Glomerular visceral epithelial cell (primary cell): ENCODE data around the gene OPTC.

Experiments used
- DNase-seq: peaks from one replicate; pipeline ENCODE4 v3.0.0-alpha.2; 2016; ENCODE audit errors: extremely low spot score

The OPTC gene

DNA sequence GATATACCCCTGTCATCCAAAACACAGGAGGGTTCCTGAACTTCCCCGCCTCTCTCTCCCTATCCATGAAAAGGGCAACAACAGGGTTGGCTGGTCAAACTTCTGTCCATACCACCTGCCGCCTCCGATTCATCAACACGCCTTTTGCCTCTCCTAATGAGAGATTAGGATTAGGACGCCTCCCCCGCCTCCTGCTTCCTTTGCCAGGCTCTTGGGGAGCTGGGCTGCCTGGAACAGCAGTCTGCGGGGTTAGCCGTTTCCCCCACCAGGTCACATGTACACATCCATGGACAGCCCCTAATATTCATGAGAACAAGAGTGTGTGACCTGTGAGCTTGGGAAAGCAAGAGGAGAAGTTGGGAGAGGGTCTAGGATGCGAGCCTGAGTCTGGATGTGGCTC is 2.3 kb upstream of the OPTC start:
- no peak for DNase-seq

DNA sequence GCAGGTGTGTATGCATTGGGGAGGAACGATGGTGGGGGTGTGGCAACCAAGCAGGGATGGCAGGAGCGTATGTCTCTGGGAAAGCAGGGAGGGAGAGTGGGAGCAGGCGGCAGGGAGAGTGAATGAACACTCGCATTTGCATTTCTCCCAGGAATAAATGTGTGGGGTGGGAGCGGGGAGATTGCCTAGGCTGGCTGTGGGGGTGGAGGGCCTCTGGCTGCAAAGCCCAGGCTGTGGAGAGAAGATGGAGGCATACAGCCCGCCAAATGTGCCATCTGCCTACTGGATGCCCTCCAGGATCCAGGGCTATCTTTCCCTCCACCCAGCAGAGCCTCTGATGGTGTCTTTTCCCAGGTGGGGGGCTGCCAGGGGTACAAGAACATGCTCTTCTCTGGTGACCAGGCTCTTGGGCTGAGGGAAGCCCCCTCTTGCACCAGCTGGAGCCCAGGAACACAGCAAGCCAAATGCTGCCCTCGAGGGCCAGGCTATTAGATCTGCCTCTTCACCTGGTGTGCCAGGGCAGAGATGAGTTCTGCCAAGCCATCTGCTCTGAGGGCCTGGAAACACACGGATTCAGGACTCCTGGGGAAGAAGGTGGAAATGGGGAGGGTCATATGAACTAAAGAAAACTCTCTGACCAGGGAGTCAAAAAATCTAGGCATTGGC is 1.7 kb upstream of the OPTC start:
- no peak for DNase-seq

DNA sequence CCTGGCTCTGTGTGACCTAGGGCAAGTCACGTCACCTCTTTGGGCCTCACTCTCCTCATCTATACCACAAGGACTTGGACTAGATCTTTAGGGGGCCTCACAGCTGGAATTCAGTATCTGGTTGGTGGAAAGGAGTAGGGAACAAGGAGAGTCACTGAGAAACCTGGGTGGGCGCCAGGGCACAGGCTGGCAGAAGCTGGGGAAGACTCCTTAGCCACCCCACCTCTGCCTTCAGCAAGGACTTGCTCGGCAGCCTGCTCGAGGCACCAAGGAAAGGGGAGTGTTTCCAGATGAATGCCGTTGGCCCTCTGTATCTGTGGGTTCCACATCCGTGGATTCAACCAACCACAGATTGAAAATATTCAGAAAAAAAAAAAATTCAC is 1.2 kb upstream of the OPTC start:
- DNase-seq: no peak

DNA sequence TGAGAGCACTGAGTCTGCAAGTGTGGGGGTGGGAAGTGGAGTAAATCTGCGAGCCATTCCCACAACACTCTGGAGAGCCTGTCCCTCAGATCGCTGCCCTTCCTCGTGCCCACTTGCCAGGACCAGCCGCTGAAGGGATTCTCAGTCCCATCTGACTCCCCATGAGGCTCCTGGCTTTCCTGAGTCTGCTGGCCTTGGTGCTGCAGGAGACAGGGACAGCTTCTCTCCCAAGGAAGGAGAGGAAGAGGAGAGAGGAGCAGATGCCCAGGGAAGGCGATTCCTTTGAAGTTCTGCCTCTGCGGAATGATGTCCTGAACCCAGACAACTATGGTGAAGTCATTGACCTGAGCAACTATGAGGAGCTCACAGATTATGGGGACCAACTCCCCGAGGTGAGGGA is 1.9 kb downstream of the OPTC start:
- DNase-seq: no peak

DNA sequence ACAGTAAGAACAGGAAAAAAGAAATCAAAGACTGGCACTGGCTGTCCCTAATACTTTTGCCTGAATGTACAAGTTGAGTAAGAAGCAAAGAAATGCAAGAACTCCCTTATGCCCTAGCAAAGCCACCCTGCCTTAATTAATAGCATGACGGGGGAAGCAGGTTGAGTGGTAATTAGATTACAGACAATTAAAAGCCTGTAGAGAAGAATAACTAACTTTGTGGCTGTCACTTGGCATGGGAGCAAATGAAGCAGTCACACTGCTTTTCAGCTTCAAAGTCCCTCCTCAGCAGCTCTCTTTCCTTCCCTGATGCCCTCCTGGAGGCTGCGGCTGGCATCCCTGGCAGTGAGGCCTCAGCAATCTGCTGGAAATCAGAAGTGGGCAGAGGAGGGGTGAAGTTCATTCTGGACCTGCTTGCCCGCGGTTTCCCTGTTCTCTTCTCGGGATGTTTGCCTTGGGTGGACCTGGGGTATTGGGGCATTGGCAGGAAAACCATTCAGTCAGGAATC is 3.4 kb downstream of the OPTC start:
- no peak for DNase-seq

DNA sequence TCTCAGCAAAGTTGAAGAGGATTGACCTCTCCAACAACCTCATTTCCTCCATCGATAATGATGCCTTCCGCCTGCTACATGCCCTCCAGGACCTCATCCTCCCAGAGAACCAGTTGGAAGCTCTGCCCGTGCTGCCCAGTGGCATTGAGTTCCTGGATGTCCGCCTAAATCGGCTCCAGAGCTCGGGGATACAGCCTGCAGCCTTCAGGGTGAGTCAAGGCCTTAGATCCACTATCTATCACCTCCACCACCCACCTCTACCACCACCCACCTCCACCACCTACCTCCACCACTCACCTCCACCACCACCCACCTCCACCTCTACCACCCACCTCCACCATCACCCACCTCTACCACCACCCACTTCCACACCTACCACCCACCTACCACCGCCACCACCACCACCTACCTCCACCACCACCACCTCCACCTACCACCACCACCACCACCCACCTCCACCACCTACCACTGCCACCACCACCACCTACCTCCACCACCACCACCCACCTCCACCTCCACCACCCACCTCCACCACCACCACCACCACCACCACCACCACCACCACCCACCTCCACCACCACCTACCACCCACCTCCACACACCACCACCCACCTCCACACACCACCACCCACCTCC is 5.8 kb downstream of the OPTC start:
- DNase-seq: no peak

DNA sequence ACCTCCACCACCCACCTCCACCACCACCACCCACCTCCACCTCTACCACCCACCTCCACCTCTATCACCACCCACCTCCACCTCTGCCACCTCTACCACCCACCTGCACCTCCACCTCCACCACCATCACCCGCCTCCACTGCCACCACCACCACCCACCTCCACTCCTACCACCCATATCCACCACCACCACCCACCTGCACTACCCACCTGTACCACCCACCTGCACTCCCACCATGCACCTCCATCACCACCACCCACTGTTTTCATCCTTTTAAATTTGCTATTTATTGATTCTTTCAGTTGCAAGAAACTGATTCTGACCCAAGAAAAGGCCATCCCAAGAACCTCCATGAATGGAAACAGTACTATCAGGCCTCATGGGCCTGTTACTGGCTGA is 6.3 kb downstream of the OPTC start:
- DNase-seq: no peak

DNA sequence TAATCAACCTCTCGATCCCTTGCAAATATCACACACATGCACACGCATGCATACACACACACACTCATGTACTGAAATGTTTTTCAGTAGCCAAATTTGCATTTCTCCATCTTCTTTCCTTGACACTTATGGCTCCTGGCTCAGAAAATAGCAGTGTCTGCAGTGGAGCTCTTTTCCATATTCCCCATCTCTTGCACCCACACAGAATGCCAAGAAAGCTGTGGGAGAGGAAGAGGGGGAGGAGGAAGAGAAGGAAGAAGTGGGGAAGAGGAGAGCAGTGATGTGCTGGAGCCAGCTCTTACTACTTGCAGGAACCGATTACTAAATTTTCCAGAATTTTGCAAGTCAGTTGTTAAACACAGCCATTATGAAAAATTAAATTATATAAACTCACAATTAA is 9.9 kb downstream of the OPTC start:
- no peak for DNase-seq

DNA sequence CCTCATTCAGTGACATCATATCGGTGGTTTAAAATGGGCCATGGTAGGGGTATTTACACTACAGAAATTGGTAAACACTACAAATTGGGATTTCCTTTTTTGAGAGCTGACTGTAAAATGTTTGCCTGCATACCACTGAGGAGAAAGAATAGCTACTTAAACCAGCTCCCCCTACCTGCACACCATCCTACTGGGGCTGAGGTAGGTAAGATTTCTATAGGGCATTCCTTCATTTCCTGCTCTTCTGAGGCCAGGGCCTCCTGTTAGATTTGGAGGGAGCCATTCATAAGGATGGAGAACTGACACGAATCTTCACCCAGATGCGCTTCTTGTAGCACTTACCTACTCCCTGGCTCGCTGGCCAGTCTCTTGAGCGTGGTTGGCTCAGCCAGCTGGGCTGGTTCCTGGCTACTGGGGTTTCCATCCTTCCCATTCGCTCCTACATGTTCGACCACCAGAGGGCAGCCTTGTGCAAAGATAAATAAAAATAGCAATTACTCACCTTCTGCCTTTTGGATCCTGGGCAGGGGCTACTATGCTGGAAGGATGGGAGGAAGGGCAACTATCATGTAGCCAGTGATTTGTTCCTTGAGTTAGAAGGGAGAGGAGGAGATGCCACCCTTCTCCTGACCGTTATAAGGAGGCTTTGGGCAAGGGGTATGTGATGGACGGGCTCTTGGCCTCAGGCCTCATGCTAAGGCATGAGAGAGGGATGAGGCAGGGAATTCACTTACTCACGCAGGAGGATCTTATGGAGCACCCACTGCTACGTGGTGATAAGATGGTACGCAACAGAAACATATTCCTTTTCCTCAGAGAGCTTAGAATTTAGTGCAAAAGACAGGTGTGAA is 10.7 kb downstream of the OPTC start:
- peak; percentile 86 for DNase-seq

DNA sequence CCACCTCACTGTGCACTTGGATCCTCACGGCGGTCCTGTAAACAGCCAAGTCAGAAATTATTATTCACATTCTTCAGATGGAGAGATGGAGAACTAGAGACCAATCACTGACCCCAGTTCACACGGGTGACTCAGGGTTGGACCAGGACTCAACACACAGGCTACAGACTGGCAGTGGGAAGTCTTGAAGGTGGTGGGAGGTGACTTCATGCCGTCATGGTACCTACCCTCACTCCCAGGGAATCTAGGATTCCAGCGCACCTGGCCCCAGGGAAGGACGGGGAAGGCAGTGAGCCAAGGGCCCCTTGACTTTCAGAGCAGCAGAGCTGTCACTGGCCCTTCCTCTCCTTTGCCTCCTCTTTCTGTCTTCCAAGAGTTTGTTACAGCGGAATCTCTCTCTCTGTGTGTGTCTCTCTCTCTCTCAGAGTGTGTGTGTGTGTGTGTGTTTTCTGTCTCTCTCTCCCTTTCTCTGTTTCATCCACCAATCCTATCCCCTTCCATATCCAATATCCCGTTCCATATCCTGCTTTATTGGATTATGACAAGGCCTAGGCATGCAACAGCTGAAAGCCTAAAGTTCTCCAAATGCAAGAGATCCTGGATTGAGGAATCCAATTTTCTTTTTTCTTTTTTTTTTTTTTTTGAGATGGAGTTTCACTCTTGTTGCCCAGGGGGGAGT is 11.7 kb downstream of the OPTC start:
- DNase-seq: no peak

DNA sequence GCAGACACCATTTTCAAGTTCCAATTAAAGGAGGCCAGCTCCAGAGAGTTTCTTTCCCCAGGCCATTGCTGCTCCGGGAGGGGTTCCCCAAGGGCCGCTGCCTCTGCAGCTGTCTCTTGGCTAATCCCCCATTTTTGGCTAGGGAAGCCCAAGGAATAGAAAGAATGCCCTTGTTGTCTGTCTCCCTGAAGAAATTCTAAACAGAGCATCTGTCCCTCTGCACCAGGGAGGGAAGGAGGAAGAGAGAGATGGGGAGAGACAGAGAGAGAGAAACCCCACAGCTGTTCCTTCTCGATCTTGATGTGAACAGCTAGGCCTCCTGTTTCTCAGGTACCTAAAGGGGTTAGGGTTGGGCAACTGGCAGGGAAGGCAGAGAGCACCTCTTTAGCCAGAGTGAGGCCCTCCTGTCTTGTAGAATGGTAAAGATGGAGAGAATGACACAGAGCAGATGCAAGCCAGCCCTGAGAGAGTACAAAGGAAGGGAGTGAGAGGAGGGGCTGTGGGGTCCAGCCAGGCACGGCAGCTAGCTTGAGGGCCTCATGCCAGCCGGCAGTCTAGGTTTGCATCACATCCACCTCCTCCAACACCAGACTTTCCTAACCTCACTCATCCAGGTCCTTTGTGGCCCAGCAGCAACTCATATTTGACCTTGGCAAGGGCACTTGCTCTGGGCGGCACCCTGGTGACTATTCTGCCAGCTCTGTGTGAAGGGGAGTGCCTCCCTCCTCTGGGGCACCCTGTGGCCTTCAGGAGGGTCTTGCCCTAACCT is 13.1 kb downstream of the OPTC start:
- peak; percentile 28 for DNase-seq

DNA sequence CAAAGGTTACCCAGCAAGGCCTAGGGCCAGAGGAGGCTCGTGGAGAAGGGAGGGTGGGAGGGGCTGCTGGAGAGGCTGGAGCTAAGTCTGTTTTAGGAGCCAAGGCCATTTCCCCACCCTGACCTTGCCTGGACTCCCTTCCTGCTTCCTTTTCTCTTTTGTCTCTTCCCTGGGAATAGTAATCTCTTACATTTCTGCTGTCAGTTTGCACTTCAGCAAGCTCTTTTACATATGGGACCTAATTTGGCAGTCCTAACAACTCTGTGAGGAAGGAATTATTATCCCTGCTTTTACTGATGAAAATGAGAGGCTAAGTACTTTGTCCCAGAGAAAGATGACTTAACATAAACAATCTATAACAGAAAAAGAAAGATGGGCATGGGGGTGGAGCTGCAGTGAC is 13.8 kb downstream of the OPTC start:
- no peak for DNase-seq

DNA sequence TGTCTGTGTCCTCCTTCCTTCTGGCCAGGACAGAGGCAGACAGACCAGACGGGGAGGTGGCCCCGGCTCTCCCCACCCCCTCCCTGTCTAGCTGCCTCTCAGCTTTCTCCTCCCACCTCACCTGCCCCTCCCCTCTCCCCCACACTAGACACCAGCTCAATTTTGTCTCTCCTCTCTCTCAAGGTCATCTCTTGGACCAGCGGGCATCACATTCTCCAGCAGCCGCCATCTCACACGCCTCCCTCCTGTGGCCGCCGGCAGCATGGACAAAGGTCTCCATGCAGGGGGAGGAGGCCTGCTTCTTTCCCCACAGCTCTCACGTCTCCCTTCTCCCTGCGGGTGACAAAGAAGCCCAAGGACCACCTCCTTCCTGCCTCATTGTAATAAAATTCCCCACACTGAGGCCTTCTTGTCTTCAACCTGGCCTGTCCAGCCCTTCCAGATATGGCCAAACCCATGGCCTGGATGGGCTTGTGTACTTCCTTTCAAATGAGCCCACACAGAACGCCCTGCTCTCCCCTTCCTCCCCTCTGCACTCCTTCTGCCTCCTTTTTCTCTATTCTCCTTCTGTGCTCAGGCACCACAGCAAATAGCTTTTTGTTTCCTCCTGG is 14.6 kb downstream of the OPTC start:
- DNase-seq: no peak

DNA sequence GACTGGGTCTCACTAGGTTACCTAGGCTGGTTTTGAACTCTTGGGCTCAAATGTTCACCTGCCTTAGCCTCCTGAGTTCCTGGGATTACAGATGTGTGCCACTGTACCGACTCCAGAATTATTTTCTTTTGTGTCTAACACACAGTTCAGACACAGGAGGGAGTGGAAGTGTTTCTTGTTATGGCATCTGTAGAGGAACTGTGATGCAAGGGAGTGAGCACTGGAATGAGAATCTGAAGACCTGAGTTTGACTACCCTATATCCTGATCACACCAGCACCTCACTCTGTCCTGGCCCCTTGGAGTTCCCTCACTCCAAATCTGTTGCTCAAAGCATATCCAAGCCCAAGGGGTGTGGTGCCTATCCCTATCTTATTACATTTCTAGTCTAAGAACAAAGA is 15.2 kb downstream of the OPTC start:
- DNase-seq: no peak

DNA sequence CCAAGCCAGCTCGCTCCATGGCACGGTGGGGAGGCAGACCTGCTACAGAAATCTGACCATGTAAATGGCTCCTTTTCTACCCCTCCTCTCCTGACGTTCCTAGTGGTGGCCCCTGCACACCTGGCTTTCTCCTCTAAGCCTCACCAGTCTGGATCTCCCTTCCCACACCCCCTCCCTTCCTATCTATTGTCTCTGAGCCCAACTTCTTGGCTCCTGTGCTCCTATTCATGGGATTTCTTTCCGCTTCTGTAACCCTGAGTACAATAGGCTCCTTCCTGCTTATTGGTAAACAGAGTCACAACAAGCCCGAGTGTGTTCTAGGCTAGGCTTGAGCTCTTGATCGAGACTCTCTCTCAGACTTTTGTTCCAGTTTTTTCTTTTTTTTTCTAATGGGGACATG is 17.6 kb downstream of the OPTC start:
- DNase-seq: no peak

DNA sequence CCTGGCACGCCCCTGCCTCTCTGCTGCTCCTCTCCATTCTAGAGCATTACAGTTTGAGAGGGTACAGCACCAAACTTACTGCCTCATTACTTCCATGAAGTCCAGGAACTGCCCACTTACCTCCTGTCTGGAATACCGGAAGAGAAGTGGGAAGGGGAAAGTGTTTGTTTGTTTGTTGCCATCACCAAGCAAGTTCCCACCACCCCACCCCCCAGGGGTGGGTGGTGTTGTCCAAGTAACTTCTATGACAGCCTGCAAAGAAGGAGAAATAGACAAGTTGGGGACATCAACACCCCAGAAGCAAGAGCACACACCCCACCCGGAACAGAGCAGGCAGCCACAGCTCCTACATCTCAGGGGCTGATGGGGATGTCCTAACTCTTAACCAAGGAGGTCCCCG is 18.0 kb downstream of the OPTC start:
- no peak for DNase-seq

DNA sequence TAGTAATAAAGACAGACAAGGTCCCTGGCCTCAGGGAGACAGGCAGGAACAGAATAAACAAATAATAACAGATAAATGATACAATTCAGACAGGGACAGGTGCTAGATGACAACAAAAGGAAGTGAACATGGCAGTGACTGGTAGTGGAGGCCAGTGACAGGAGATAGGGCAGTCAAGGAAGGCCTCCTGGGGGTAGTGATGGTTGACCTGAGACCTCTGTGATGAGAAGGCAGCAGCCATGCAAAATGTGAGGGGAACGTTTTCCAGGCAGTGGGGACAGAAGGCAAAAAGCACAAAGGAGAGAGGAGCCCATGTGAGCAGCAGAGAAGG is 18.5 kb downstream of the OPTC start:
- DNase-seq: no peak

DNA sequence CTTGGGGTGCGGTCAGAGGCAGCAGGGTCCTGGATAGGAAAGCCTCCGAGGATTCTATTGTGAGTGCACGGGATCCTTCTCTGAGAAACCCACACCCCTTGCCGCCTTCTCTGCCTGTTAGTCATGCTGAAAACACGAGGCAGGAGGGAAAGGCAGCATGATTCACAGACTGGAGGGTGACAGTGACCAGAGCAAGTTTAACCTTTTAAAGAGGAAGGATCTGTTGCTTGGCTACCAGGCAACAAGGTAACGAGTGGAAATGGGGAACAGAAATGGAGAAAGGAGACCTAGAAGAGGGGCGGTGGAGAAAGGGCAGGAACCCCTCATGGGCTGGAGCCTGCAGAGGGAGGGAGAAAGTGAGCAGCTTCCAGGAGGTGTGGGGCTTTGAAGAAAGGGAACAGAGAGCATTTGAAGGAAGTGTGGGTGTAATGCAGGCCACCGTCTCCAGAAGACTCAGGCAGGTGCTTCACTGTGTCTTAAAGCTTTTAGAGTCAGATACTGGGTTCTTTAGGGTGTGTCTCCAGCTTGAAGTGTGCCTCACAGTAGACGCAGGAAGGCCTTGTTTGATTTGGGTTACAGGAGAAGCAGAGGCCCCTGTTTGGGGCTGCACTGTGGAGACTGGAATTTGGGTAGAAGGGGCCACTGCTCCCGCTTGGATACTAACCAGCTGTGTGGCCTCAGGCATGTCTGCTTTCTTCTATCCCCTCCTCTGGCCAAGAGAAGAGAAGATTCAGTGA is 19.1 kb downstream of the OPTC start:
- DNase-seq: peak; percentile 95

DNA sequence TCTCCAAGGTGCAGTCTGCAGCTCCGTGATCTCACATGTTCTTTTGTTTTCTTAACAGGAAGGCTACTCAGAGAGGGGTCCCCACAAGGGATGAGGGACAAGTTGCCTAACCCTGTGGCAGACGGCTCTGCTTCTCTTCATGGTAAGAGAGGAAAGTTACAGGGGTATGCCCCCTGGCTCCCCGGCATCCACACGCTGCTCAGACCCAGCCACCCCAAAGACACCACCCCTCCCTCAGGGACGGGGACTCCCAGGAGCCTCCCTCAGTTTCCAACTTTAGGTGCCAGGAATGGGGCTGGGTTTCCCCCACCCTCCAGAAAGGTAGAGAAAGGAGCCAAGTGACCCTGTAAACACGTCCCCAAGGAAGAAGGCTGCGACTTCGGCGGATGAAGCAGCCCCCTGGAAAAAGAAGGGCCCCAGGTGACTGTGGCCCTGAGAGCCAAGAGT is 19.7 kb downstream of the OPTC start:
- peak; percentile 18 for DNase-seq

DNA sequence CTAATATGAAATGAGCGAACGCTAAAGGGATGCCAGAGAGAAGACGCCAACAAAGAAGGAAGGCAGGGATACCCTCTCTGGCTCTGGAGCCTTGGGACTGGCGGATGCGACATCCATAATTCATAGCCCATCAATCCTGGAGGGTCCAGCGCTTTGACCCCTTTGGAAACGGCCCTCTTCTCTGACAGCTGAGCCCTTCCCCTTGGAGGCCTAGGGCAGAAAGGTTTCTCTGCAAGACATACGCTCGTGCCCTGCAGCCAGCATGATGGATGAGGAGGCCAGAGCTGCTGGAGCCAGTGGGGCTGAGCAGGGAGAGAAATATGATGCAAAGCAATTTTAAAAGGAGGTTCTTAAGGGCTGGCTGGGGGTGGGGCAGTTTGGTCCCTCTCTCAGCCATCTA is 22.2 kb downstream of the OPTC start:
- DNase-seq: no peak
